ENCODE measurements around the gene NCAN.
"Not testable (repeated sequence)": the region's sequence is repeated elsewhere in the genome, so short reads cannot be mapped to it uniquely, and the experiment has no call there.

- not testable (repeated sequence) for TF ChIP-seq CTCF (optimal IDR thresholded peaks at IDR 0.05 in 1 of 3, IDR thresholded peaks at IDR 0.05 in 1 of 3, conservative IDR thresholded peaks at IDR 0.05 in 1 of 3; ENCODE audit: extremely low read depth in 1 of 3, insufficient read depth in 2 of 3, low read length in 3 of 3); EZH2 (IDR thresholded peaks at IDR 0.05; ENCODE audit: low read length)
These were observed 9.2 kb downstream of the NCAN start for GRCh38 chr19:19221000-19221399.

Data from keratinocyte (primary cell).